Ammon's horn (tissue), 1 donor: ENCODE results near the gene ROR1.

Experiments
- DNase-seq: peaks from one replicate; pipeline ENCODE4 v3.0.0-alpha.2; 2016; ENCODE audit warnings: low spot score

The ROR1 gene

GRCh38 chr1:63977466-63977865 lies 203.6 kb downstream of the ROR1 start:
- DNase-seq = no peak

GRCh38 chr1:63980740-63981407 lies 207.1 kb downstream of the ROR1 start:
- DNase-seq = no peak

- no peak for DNase-seq
Observed at GRCh38 chr1:63981408-63981773, 207.6 kb downstream of the ROR1 start.

- no peak for DNase-seq
Observed at GRCh38 chr1:63982201-63982600, 208.4 kb downstream of the ROR1 start.

GRCh38 chr1:63983391-63984256 lies 209.8 kb downstream of the ROR1 start:
- DNase-seq = no peak

- no peak for DNase-seq
Observed at GRCh38 chr1:63984257-63984929, 210.6 kb downstream of the ROR1 start.

GRCh38 chr1:63984930-63985290 lies 211.1 kb downstream of the ROR1 start:
- DNase-seq = no peak

GRCh38 chr1:63987014-63987627 lies 213.3 kb downstream of the ROR1 start:
- DNase-seq = no peak

GRCh38 chr1:63987628-63988024 lies 213.8 kb downstream of the ROR1 start:
- DNase-seq = no peak

- no peak for DNase-seq
Observed at GRCh38 chr1:63988941-63989340, 215.1 kb downstream of the ROR1 start.

GRCh38 chr1:63991685-63992084 lies 217.9 kb downstream of the ROR1 start:
- DNase-seq = no peak

GRCh38 chr1:64000021-64000420 lies 226.2 kb downstream of the ROR1 start:
- DNase-seq = no peak

GRCh38 chr1:64001038-64001437 lies 227.2 kb downstream of the ROR1 start:
- no peak for DNase-seq

- no peak for DNase-seq
Observed at GRCh38 chr1:64004451-64005025, 230.7 kb downstream of the ROR1 start.

- no peak for DNase-seq
Observed at GRCh38 chr1:64005801-64006200, 232.0 kb downstream of the ROR1 start.

- peak; percentile 48 for DNase-seq
Observed at GRCh38 chr1:64006276-64007051, 232.6 kb downstream of the ROR1 start.

GRCh38 chr1:64010316-64010715 lies 236.5 kb downstream of the ROR1 start:
- no peak for DNase-seq

- DNase-seq = no peak
Observed at GRCh38 chr1:64013395-64013794, 239.6 kb downstream of the ROR1 start.

GRCh38 chr1:64019818-64020217 lies 246.0 kb downstream of the ROR1 start:
- peak; percentile 74 for DNase-seq

GRCh38 chr1:64021066-64021465 lies 247.2 kb downstream of the ROR1 start:
- no peak for DNase-seq

- DNase-seq = no peak
Observed at GRCh38 chr1:64025051-64025450, 251.2 kb downstream of the ROR1 start.
